HG02981 (cell line): ENCODE measurements around the gene IREB2.
"Not testable (repeated sequence)": the region's sequence is repeated elsewhere in the genome, so short reads cannot be mapped to it uniquely, and the experiment has no call there.

Source experiments
- ATAC-seq: cut with Tn5 transposase; IDR thresholded peaks from one replicate; pipeline ENCODE4 v1.9.1; 2021; ENCODE audit warnings: mild to moderate bottlenecking, moderate library complexity; ENCODE audit not compliant: unreplicated experiment

Gene IREB2

DNA sequence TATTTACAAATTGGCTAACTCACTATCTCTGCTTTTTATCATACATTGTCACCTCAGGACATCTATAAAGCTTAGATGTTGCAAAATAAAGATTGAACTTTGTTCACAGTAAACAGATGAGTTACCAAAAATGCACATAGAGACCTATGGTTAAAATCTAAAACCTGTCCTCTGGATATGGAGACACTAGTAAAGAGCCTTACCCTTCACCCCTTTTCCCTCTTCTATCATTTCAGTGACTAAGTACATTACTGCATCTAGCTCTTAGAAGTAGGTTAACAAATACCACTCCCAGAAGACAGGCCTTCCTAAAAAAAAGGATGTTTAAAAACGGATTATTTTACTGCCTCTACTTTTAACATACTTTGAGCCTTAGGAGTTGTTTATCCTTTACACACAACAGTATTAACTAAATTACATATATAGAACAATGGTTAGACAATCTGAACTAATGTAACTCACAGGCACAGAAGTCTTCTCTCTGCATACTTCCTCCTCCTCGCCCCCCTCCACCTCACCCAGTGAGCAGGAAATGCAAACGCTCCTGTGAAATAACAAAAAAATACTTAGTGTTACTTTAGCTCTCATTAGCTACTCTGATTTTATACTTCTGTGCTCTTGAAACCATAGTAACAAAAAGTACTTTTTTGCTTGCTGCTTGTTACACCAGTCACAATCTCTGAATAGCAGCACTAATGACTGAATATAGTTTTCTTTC lies 23.3 kb downstream of the IREB2 start:
- ATAC-seq: no peak

DNA sequence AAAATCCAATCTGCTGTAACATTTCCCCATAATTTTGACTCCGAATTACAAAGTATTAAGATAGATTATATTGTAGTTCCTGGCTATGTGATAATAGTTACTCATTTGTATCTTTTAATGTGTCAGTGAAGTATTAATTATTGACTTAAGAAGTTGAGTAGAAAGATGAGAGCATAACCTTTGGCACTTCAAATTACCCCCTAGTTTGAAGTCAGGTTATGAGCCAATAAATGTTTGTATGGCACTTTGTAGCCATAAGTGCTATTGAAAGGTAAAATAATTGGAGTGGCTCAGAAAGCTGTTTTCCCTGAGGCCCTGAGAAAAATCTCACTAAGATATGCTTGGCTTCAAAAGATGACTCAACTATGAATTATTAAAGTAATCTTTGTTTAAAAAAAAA lies 31.0 kb downstream of the IREB2 start:
- ATAC-seq: no peak

DNA sequence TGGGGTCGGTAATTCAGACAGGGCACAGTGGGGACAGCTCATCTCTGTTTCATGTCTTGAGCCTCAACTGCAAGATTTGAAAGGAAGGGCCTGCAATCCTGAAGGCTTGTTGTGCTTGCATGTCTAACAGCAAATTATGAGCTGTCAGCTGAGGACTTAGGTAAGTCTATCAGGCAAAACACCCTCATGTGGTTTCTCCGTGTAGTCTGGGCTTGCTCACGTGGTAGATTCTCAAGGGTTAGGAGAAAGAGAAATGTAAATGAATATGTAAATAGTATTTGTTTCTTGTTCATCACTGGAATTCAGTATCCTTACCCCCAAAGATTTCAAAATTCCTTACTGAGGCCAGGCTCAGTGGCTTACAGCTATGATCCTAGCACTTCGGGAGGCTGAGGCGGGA lies 39.3 kb downstream of the IREB2 start:
- no peak for ATAC-seq

DNA sequence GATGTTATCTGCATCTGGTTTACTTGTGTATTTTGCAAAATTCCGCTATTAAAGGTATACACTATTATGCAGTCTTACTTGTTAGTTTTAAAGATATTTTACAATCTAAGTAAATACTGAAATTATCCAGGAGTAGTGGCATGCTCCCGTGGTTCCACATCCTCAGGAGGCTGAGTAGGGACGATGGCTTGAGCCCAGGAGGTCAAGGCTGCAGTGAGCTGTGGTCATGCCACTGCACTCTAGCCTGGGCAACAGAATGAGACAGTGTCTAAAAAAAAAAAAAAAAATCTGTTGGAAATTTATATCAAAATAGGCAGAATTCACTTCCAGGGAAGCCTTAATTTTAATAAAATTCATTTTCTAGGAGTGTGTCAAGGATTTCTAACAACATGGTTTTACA lies 41.6 kb downstream of the IREB2 start:
- ATAC-seq: no peak

DNA sequence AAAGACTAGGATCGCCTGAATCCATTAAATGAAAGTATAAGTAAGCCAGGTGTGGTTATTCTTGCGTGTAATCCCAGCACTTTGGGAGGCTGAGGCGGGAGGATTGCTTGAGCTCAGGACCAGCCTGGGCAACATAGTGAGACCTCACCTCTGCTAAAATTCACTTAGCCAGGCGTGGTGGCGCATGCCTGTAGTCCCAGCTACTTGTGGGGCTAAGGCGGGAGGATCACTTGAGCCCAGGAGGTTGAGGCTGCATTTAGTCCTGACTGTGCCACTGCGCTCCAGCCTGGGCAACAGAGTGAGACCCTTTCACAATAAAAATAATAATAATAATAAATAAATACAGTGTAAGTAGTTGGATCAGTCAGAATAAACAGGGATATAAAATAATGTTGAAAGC lies 43.9 kb downstream of the IREB2 start:
- no peak for ATAC-seq

DNA sequence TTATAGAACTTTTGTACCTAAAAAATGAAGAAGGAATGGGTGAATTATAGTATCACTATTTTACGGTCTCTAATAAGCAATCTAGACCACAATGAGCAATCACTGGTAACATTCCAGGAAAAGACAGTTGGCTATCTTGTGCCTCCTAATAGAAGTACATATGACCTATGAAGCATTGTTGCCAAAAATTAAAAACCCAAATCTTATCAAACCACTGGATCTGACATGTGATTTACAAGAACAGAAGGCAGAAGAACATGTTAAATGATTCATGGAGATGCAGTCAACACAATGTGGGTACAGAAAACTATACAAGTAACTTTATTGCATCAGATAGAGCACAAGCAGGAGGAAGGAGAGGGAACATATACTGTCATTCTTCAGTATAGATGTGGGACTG lies 54.9 kb downstream of the IREB2 start:
- no peak for ATAC-seq

DNA sequence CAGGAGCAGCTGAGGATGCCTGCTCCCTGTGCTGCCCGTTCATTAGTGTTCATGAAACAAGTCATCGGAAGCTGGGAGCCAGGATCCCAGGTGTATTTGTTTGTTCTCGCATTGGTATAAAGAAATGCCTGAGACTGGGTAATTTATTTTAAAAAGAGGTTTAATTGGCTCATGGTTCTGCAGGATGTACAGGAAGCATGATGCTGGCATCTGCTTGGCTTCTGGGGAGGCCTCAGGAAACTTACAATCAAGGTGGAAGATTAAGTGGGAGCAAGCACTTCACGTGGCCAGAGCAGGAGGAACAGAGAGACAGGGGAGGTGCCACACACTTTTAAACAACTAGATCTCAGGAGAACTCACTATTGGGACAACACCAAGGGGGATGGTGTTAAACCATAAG lies 63.8 kb downstream of the IREB2 start:
- no peak for ATAC-seq

DNA sequence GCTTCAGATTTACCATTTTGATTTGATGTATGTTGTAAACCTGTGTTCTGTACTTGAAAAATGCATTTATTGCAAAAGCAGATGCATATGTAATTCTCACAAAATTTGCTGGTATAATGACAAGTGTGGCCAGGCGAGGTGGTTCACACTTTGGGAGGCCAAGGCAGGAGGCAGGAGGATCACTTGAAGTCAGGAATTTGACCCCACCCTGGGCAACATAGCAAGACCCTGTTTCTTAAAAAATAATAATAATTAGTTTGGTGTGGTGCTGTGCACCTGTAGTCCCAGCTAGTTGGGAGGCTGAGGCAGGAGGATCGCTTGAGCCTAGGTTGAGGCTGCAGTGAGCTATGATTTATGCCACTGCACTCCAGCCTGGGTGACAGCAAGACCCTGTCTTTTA lies 64.6 kb downstream of the IREB2 start:
- ATAC-seq: no peak

DNA sequence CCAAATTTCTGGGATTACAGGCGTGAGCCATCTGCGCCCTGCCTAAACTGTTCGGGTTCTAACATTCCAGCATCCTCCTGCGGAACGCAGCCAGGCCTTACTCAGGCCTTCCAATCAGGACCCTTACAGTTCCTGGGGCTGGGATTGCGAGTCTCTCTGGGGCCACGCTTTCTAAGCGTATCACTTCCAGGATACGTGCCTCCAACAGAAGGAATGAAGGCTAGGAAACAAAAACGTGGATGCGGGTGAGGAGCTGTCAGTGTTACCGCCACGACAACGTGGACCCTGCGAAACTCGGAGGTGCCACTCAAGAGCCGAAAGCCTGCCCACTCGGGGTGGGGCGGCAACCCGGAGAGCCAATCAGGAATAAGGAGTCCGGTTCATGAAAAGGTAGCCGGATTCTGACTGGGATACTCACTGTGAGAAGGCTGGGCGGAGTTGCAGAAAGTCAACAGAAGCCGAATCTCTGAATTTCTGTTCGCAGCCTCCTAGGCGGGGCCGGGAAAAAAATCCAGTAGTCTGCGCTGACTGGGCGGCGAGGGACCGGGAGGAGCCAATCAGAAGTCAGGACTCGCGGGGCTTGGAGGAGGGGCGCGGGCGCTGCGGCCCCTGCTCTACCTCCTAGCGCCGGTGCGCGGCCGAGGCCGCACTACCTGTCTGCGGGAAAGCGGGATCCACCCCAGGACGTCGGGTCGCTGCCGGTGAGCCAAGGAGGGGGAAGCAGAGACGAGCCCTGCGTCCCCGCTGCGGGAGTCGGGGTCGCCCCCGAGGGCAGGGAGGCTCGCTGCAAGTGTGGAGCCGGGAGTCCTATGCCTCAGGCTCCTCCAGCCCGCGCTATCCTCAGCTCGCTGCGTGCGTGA lies 69.2 kb downstream of the IREB2 start, which contains the start of gene HYKK:
Gene HYKK (plus strand): TSS at position 607 of the 860 bp plus-strand sequence. CDS start 5,512 bp downstream, outside the sequence.
- peak; percentile 81 for ATAC-seq

DNA sequence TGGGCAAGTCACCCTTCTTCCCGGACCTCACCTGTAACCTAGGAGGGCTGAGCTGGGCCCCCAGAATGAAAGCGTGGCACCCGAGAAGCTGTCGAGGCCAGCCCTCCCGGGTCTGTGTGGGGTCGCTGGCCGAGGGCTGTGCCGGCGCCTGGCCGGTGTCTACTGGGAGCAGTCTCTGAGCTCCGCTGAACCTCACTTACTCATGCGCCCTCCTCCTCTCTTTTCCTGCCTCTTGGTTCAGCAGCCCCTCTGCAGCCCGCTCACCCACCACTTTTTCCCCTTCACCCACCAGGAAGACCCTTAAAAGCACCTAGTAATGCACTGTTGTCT lies 69.8 kb downstream of the IREB2 start:
- peak; percentile 28 for ATAC-seq

DNA sequence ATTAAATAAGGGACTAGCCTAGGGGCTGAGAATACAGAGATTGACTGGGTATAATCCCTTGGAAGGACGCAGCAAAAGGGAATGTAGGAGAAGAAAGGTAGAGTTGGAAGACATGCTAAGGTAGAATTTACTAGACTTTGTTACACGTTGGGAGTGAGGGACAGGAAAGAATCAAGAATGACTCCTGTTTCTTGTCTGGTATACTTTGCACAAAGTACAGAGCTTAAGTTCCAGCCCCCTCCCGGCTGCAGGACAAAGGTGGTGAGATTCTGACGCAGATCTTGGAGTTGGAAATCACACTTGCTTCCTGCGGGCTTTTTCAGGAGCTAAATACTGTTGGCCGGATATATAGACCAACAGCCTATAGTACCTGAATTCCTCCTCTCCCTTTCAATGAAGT lies 70.3 kb downstream of the IREB2 start:
- ATAC-seq: no peak

DNA sequence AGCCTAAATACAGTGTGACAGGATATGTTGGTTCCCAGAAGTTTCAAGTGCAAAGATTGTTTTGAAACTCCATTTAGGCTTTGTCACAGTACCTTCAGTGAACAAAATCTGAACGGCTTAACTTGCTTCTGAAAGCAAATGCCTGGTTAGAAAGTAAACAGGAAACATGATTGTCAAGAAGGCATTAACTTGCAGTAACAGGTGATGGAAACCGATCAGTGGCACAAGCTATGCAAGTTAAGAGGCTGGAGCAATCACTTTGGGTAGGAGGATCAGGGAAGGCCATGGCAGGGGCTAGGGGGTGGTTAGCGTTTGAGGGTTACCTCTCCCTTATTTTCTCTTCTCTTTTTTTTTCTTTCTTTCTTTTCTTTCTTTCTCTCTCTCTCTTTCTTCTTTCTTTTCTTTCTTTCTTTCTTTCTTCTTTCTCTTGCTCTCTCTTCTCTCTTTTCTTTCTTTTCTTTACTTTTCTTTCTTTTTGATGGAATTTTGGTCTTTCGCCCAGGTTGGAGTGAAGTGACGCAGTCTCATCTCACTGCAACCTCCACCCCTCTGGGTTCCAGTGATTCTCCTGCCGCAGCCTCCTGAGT lies 71.8 kb downstream of the IREB2 start:
- ATAC-seq: no peak

DNA sequence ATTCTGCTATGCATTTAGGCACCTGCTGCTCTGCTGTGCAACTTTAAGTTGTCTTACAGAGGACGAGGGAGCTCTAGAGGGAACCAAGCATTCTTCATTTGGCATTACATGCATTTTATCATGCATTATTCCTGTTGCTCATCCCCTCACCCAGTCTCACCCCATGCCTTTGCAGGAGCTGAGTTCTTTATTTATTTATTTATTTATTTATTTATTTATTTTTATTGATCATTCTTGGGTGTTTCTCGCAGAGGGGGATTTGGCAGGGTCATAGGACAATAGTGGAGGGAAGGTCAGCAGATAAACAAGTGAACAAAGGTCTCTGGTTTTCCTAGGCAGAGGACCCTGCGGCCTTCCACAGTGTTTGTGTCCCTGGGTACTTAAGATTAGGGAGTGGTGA lies 82.0 kb downstream of the IREB2 start:
- ATAC-seq: not testable (repeated sequence)

DNA sequence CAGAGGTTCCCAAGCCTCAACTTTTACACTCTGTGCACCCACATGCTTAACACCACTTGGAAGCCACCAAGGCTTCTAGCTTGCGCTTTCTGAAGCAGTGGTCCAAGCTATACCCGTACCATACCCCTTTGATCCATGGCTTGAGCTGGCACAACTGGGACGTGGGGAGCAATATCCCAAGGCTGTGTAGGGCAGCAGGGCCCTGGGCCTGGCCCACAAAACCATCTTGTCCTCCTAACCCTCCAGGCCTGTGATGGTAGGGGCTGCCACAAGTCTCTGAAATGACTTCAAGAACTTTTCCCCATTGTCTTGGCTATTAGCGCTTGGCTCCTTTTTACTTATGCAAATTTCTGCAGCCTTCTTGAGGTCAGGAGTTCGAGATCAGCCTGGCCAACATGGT lies 86.2 kb downstream of the IREB2 start:
- ATAC-seq: no peak

DNA sequence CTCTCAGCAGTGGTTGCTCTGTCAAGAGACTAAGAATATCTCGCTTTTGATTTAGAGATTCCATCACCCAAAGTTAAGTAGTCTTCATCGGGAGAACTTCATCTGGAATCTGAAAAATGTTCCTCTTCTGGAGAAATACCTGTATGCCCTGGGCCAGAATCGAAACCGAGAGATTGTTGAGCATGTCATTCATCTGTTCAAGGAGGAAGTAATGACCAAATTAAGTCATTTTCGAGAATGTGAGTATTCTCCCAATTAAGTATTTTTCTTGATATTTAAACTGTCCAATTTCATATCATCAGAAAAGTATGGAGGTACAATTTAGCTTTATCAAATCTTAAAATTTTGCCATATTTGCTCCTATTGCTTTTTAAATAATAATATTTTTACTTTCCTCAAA lies 89.3 kb downstream of the IREB2 start:
- ATAC-seq: no peak

DNA sequence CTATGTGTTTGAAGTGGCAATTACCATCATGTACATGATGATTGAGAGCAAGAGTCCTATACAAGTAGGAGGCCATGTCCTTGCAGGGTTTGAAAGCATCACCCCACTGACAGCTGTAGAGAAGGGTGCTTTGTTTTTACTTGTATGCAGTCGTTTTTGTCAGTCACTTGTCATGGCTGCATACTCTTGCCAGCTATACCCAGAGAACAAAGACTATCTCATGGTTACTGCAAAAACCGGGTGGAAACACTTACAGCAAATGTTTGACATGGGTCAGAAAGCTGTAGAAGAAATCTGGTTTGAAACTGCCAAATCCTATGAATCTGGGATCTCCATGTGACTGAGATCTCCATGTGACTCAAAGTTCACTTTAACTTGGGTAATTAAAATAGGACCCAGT lies 95.3 kb downstream of the IREB2 start:
- no peak for ATAC-seq

DNA sequence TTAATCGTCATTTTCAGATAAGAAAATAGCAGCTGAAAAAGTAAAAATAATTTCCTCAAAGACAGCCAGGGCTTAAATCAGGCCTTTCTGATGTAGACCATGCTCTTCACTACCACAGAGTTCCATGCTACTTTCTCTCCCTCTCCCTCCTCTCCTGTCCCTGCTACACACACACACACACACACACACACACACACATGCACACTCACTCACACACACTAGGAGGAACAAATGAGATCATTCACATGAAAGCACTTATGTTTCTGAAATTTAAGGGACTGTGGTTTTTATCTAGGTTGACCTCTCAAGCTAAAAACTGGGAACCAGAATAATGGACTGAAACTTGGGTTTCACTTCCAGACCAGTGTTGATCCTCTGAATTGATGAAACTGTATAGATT lies 98.1 kb downstream of the IREB2 start:
- ATAC-seq: no peak

DNA sequence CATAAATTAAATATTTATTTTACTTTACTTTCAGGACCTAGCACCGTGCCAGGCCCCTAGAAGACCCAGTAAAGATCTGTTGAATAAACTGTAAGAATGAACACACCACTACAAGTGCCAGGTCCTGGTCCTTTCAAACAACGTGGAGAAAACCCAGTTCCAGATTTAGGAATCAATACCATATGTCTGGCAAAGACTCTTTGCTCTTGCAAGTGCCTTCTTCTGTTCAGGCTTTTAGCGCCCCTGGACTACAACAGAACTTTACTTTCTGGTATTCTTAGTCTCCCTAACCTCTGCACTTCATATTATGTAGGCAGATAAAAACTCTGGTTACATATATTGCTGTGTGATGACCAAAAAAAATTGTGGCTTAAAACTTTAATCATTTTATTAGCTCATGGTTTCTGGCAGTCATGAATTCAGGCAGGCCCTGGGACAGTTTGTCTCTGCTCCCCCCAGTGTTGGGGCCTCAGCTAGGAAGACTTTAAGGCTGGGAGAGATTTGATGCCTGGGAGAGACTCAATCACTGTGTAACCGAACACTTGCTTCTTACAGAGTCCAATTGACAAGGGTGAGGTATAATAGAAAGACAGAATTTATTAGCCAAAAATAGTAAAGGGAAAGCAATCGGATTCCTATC lies 99.4 kb downstream of the IREB2 start:
- ATAC-seq: no peak

DNA sequence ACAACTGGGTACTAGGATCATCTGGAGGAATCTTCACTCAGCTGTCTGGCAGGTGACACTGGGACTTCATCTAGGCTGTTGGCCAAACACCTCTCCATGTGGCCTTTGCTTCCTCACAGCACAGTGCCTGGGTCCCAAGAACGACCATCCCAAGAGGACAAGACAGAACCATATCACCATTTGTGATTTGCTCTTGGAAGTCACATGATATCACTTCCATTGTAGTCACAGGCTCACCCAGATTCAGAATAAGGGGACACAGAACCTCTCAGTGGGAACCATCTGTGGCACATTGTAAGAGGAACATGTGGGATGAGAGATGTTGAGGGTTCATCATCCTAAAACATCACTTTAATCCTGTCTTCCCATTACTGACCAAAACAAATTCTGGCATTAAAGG lies 100.3 kb downstream of the IREB2 start:
- no peak for ATAC-seq

DNA sequence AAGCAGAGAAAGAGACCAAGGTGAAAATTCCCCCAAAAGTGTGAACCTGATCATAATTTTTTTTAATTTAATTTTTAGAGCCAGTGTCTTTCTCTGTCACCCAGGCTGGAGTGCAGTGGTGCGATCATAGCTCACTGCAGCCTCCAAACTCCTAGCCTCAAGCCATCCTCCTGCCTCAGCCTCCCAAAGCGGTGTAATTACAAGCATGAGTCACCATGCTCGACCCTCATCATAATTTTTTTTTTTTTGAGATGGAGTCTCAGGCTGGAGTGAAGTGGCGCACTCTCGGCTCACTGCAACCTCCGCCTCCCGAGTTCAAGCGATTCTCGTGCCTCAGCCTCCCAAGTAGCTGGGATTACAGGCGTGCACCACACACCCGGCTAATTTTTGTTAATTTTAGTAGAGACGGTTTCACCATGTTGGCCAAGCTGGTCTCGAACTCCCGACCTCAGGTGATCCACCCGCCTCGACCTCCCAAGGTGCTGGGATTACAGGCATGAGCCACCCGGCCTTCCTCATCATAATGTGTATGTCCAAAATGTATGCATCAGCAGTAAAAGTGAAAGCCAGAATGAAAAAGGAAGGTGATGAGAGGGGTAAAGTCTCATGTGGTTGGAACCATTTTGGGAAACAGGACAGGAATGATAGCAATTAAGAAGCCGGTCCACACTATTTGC lies 101.6 kb downstream of the IREB2 start:
- ATAC-seq: not testable (repeated sequence)
